Stomach (tissue), 9 donors: Measurements from ENCODE around the gene ERG. TPM values are rescaled to one million over a fixed set of nuclear protein-coding genes. Genes with fewer than 3 reads are reported as not detected.

Experiments used
- DNase-seq, 2 donors: peaks; one replicate each; pipeline versions ENCODE4 v3.0.0 to v3.0.0-alpha.2; 2013 to 2019
- H3K27ac ChIP-seq, 5 donors: fragments of 200-600 bp in 4 of 5; sonication (generic) in 4 of 5; one replicate each; pipeline ENCODE4 v1.5.1; 2013 to 2019; ENCODE audit warnings: mild to moderate bottlenecking in 1 of 5, moderate library complexity in 1 of 5
- H3K27me3 ChIP-seq, 3 donors: fragments of 200-600 bp; sonication (generic); one replicate each; pipeline ENCODE4 v1.5.1; 2017 to 2019; ENCODE audit warnings: mixed run types in 1 of 3
- H3K36me3 ChIP-seq, 4 donors: fragments of 200-600 bp; sonication (generic); 1 replicate in 3 of 4; 2 replicates in 1 of 4; pipeline ENCODE4 v1.5.1; 2016 to 2019
- H3K4me1 ChIP-seq, 4 donors: fragments of 200-600 bp; sonication (generic); one replicate each; pipeline ENCODE4 v1.5.1; 2016 to 2019
- H3K4me3 ChIP-seq, 4 donors: fragments of 200-600 bp; sonication (generic) in 3 of 4; one replicate each; pipeline ENCODE4 v1.5.1; 2016 to 2019; ENCODE audit warnings: mild to moderate bottlenecking in 1 of 4
- H3K9me3 ChIP-seq, 4 donors: fragments of 200-600 bp; sonication (generic); one replicate each; pipeline ENCODE4 v1.5.1; 2016 to 2019
- EP300 ChIP-seq: sonication (generic); formaldehyde crosslinking; IDR thresholded peaks from one replicate; pipeline ENCODE4 v1.6.1; 2017; ENCODE audit warnings: antibody characterized with exemption
- POLR2A ChIP-seq, 4 donors: fragments of 450-650 bp; IDR thresholded peaks; one replicate each; pipeline ENCODE4 v1.6.1; 2016; ENCODE audit warnings: antibody characterized with exemption in 4 of 4, control low read depth in 2 of 4, mild to moderate bottlenecking in 1 of 4, moderate library complexity in 1 of 4
- POLR2AphosphoS5 ChIP-seq, 3 donors: sonication (generic); formaldehyde crosslinking; IDR thresholded peaks; one replicate each; pipeline ENCODE4 v1.6.1; 2016; ENCODE audit warnings: antibody characterized with exemption in 3 of 3
- WGBS, 5 donors: extraction: QIAGEN DNeasy Blood & Tissue Kit in 3 of 5; methylation state at CpG; one replicate each; pipeline versions ENCODE4 v1.1.5 to v1.1.7; 2013 to 2018; 5-methylcytosine and 5-hydroxymethylcytosine counted together
- intact Hi-C: fragments of 100-400 bp; cut with DNase I; formaldehyde crosslinking; loops from one replicate; pipeline ENCODE4 v1.15.1; 2023; ENCODE audit warnings: low total_unique reads
- polyA plus RNA-seq, 3 donors: library from polyadenylated mRNA; stranded (reverse); fragments of 200-250 nt; gene quantifications; one replicate each; pipeline ENCODE4 v1.2.3, GENCODE V29; 2013
- total RNA-seq, 5 donors: library from RNA; depleted of rRNA; stranded (reverse); fragments of >200 nt; gene quantifications; one replicate each; pipeline versions ENCODE4 v1.1.0 to v1.2.3, GENCODE V29; 2014 to 2016
- TF ChIP-seq, protein P1 (sequence below), 7 experiments: fragments of 450-650 bp in 4 of 7; fragments of 200-600 bp in 3 of 7; sonication (generic) in 3 of 7; IDR thresholded peaks; one replicate each; pipeline ENCODE4 v1.5.1; 2016 to 2019; ENCODE audit warnings: antibody characterized with exemption in 7 of 7, control low read depth in 2 of 7, mild to moderate bottlenecking in 1 of 7
- donor health status: healthy with polysubstance abuse.
- donor health status: Bipolar disorder and iron deficiency.
- donor health status: healthy.

Gene ERG
- total and polyA plus RNA-seq, 8 donors: 0.58 to 14.5 (median 5.4) TPM; not detected in 1

DNA sequence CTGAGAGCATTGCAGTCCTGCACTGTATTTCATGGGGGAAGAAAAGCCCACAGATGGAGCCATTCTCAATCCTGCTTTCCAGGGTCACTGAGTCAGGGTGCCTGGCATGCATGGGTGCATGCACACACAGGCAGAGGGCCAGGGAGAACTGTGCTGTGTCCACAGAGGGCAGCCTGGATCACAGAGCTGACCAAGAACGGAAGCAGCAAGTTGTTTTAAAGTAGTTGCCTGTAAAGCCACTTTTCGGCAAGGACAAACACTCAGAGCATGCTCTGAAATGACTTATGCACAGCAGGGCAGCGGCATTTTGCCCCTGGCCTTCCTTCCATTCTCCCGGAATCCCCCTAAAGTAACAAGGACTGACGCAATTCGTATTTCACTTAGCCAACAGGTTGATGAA is 3.6 kb downstream of the ERG start:
- H3K4me3 ChIP-seq: peak overlapping the region in 2 of 4 donors; percentile 22 to 30
- 54 to 59% (median 57%) methylated on average over 6 of the region's 6 CpGs for WGBS, 5 donors
- DNase-seq: no peak
- intact Hi-C loops: no loop called here
- H3K27me3 ChIP-seq: peaks cover 0 to 15% (median 0%) of the 10 kb centered on the region in 3 donors
- no peaks in the 10 kb centered on the region for H3K9me3 ChIP-seq
- peak overlapping the region in 4 of 5 donors; percentile 3 to 44 (median 18) for H3K27ac ChIP-seq
- no peak for TF ChIP-seq EP300
- TF ChIP-seq POLR2A (IDR thresholded peaks at IDR 0.05): no peak
- TF ChIP-seq, protein P1, sequence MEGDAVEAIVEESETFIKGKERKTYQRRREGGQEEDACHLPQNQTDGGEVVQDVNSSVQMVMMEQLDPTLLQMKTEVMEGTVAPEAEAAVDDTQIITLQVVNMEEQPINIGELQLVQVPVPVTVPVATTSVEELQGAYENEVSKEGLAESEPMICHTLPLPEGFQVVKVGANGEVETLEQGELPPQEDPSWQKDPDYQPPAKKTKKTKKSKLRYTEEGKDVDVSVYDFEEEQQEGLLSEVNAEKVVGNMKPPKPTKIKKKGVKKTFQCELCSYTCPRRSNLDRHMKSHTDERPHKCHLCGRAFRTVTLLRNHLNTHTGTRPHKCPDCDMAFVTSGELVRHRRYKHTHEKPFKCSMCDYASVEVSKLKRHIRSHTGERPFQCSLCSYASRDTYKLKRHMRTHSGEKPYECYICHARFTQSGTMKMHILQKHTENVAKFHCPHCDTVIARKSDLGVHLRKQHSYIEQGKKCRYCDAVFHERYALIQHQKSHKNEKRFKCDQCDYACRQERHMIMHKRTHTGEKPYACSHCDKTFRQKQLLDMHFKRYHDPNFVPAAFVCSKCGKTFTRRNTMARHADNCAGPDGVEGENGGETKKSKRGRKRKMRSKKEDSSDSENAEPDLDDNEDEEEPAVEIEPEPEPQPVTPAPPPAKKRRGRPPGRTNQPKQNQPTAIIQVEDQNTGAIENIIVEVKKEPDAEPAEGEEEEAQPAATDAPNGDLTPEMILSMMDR (IDR thresholded peaks at IDR 0.05): no peak
- no peak for TF ChIP-seq POLR2AphosphoS5 (IDR thresholded peaks at IDR 0.05)
- peaks cover 0 to 8% (median under 1%) of the 10 kb centered on the region in 4 donors for H3K4me1 ChIP-seq
- H3K36me3 ChIP-seq: no peaks in the 10 kb centered on the region

DNA sequence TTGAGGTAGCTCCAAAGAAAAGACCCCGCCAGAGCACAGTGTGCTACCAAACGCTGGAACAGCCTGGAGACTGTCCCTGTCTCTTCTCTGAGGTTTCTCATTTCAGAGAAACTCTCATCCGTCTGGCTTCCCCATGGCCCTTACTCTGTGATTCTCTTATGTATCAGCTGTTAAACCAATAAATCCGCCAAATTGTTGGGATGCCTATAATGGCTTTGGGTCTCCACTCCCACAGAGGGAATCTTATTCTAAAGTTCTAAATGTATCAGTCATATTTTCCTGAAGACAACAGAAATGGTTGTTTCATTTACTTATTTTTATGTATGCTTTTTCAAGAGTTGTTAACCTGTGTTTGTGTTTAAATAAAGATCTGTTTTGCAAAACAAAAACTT is 4.0 kb downstream of the ERG start:
- 66 to 78% (median 68%) methylated on average over 4 of the region's 4 CpGs for WGBS, 5 donors
- intact Hi-C loops: no loop called here
- no peak for DNase-seq
- Histone ChIP-seq H3K27me3 (peaks cover 0 to 15% (median 0%) of the 10 kb centered on the region in 3 donors), H3K4me3 (peak overlapping the region in 2 of 4 donors; percentile 22 to 30), H3K27ac (peak overlapping the region in 4 of 5 donors; percentile 1 to 32 (median 8)), H3K36me3 (no peaks in the 10 kb centered on the region), H3K9me3 (no peaks in the 10 kb centered on the region), H3K4me1 (peaks cover 0 to 13% (median 2%) of the 10 kb centered on the region in 4 donors)
- TF ChIP-seq EP300 (no peak), POLR2AphosphoS5 (IDR thresholded peaks at IDR 0.05) (no peak), POLR2A (IDR thresholded peaks at IDR 0.05) (no peak)
- TF ChIP-seq, protein P1 (IDR thresholded peaks at IDR 0.05): no peak

DNA sequence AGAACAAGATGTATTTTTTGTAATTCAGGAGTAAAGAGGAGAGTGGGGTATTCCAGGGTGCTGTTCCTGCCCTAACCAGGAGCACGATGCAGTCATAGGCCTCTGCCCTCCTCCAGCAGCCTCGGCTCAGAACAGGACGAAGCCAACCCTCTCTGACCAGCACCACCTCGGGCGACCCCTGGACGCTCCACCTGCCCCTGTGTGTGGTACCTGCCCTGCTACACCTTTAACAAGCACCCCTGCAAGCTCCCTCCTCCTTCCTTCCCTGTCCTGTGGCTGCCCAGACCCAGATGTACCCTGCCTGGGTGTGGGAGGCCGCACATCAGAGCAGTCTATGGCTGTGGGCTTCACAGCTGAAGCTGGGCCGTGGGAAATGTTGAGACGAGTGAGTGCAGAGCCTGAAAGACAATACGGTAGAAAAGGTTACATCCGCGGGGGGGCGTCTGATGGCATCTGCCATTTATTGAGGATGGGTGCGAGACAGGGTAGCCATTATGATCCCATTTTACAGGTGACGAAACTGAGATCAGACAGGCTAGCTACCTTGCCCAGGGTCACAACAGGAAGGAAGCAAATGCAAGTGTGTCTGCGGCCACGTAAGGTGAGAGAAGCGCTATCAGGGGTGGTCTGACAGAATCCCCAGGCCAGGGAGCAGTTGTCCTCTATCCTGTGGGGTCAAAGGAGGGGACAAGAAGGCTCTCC is 4.6 kb downstream of the ERG start:
- TF ChIP-seq, protein P1 (IDR thresholded peaks at IDR 0.05): no peak
- TF ChIP-seq POLR2AphosphoS5 (IDR thresholded peaks at IDR 0.05) (no peak), POLR2A (IDR thresholded peaks at IDR 0.05) (no peak), EP300 (no peak)
- intact Hi-C loops: no loop called here
- no peak for DNase-seq
- 67 to 87% (median 79%) methylated on average over 18 of the region's 18 CpGs for WGBS, 5 donors
- no peaks in the 10 kb centered on the region for H3K9me3 ChIP-seq
- H3K27me3 ChIP-seq: peaks cover 0 to 15% (median 0%) of the 10 kb centered on the region in 3 donors
- peak overlapping the region in 1 of 4 donors; percentile 22 for H3K4me3 ChIP-seq
- peak overlapping the region in 4 of 5 donors; percentile 1 to 40 (median 18) for H3K27ac ChIP-seq
- H3K36me3 ChIP-seq: no peaks in the 10 kb centered on the region
- H3K4me1 ChIP-seq: peaks cover 0 to 19% (median 6%) of the 10 kb centered on the region in 4 donors

DNA sequence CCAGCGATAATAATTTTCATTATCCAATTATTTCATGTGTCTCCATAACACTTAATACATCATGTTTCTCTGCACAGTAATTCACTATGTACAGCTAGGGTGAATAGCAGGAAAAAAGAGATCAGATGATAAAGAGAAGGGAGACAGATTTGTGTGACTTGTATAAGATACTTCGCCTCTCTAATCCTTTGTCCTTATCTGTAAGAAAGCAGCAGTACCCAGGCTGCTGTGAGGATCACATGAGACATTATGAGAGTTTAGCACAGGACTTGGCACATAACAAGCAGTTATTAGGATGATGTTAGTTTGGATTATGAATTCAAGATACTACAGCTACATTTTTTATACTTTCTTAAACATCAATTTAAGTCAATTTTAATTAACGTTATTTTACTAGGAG is 6.3 kb downstream of the ERG start:
- Histone ChIP-seq H3K4me3 (no peak overlapping the region), H3K4me1 (peaks cover 0 to 28% (median 16%) of the 10 kb centered on the region in 4 donors), H3K27ac (peak overlapping the region in 2 of 5 donors; percentile 10 to 28), H3K27me3 (peaks cover 0 to 15% (median 0%) of the 10 kb centered on the region in 3 donors), H3K9me3 (no peaks in the 10 kb centered on the region), H3K36me3 (no peaks in the 10 kb centered on the region)
- intact Hi-C loops: no loop called here
- 50 to 75% (median 74%) methylated on average over 2 to 3 of the region's 3 CpGs for WGBS, 5 donors
- TF ChIP-seq, protein P1 (IDR thresholded peaks at IDR 0.05): no peak
- no peak for TF ChIP-seq EP300
- no peak for TF ChIP-seq POLR2A (IDR thresholded peaks at IDR 0.05)
- TF ChIP-seq POLR2AphosphoS5 (IDR thresholded peaks at IDR 0.05): no peak
- no peak for DNase-seq
